HepG2 (cell line): ENCODE measurements around the gene HECA. TPM values are rescaled to one million over a fixed set of nuclear protein-coding genes. Genes with fewer than 3 reads are reported as not detected.

ENCODE experiments used
- ARID5B ChIP-seq: IDR thresholded peaks from 2 replicates; pipeline ENCODE4 v1.4.0; 2020; ENCODE audit warnings: mild to moderate bottlenecking, missing genetic modification reagents
- ATAD3A ChIP-seq: sonication (generic); formaldehyde crosslinking; IDR thresholded peaks from 2 replicates; pipeline ENCODE4 v1.4.0; 2020; ENCODE audit warnings: missing genetic modification reagents
- CENPT ChIP-seq: sonication (generic); formaldehyde crosslinking; IDR thresholded peaks from 2 replicates; pipeline ENCODE4 v1.8.0; 2022; ENCODE audit warnings: low read depth, mild to moderate bottlenecking, moderate library complexity, missing genetic modification reagents
- CHD2 ChIP-seq: IDR thresholded peaks from 2 replicates; pipeline ENCODE4 v1.6.1; 2011; ENCODE audit warnings: low read depth, low read length, improper control_type of control experiment
- ELF4 ChIP-seq: sonication (generic); formaldehyde crosslinking; IDR thresholded peaks from 2 replicates; pipeline ENCODE4 v1.5.0; 2020; ENCODE audit warnings: missing genetic modification reagents, mild to moderate bottlenecking, moderate library complexity, borderline replicate concordance
- FOXO1 ChIP-seq: sonication (generic); formaldehyde crosslinking; IDR thresholded peaks from 2 replicates; pipeline ENCODE4 v1.4.0; 2020; ENCODE audit warnings: missing genetic modification reagents
- FOXP1 ChIP-seq, 2 experiments: fragments of 450-650 bp in 1 of 2; IDR thresholded peaks; 2 replicates each; pipeline ENCODE4 v1.6.1; 2017 to 2018; ENCODE audit warnings: antibody characterized with exemption in 1 of 2
- JUND ChIP-seq: sonication (generic); formaldehyde crosslinking; IDR thresholded peaks from 2 replicates; pipeline ENCODE4 v1.8.0; 2022; ENCODE audit warnings: mild to moderate bottlenecking, missing genetic modification reagents
- KLF15 ChIP-seq: sonication (generic); formaldehyde crosslinking; IDR thresholded peaks from 2 replicates; pipeline ENCODE4 v1.8.1; 2023; ENCODE audit warnings: borderline replicate concordance, mild to moderate bottlenecking, inconsistent platforms, missing genetic modification reagents, mixed read lengths
- MYPOP ChIP-seq: sonication (generic); formaldehyde crosslinking; IDR thresholded peaks from 2 replicates; pipeline ENCODE4 v1.8.1; 2023; ENCODE audit warnings: mild to moderate bottlenecking, moderate library complexity, missing genetic modification reagents
- NR2F2 ChIP-seq: IDR thresholded peaks from 2 replicates; pipeline ENCODE4 v1.6.1; 2012; ENCODE audit warnings: low read depth, inconsistent platforms, borderline replicate concordance
- SAFB2 ChIP-seq: sonication (generic); formaldehyde crosslinking; IDR thresholded peaks from 2 replicates; pipeline ENCODE4 v1.5.1; 2020; ENCODE audit warnings: missing genetic modification reagents, low read depth, mild to moderate bottlenecking, borderline replicate concordance
- TARDBP ChIP-seq: sonication (generic); formaldehyde crosslinking; IDR thresholded peaks from 2 replicates; pipeline ENCODE4 v1.8.0; 2022; ENCODE audit warnings: mild to moderate bottlenecking, missing genetic modification reagents
- TSC22D2 ChIP-seq: sonication (generic); formaldehyde crosslinking; IDR thresholded peaks from 2 replicates; pipeline ENCODE4 v1.5.1; 2020; ENCODE audit warnings: missing genetic modification reagents, mild to moderate bottlenecking, borderline replicate concordance
- XBP1 ChIP-seq: sonication (generic); formaldehyde crosslinking; IDR thresholded peaks from 2 replicates; pipeline ENCODE4 v1.5.0; 2020; ENCODE audit warnings: missing genetic modification reagents
- ZBTB7B ChIP-seq: sonication (generic); formaldehyde crosslinking; IDR thresholded peaks from 2 replicates; pipeline ENCODE4 v1.4.0; 2020; ENCODE audit warnings: missing genetic modification reagents
- ZBTB8A ChIP-seq: sonication (generic); formaldehyde crosslinking; IDR thresholded peaks from 2 replicates; pipeline ENCODE4 v1.4.0; 2020; ENCODE audit warnings: mild to moderate bottlenecking, low read depth, missing genetic modification reagents, borderline replicate concordance
- ZMAT5 ChIP-seq: sonication (generic); formaldehyde crosslinking; IDR thresholded peaks from 2 replicates; pipeline ENCODE4 v1.5.0; 2020; ENCODE audit warnings: mild to moderate bottlenecking, low read depth, missing genetic modification reagents, borderline replicate concordance
- ZNF224 ChIP-seq: sonication (generic); formaldehyde crosslinking; IDR thresholded peaks from 2 replicates; pipeline ENCODE4 v1.5.0; 2020; ENCODE audit warnings: mild to moderate bottlenecking, missing genetic modification reagents
- ZNF337 ChIP-seq: sonication (generic); formaldehyde crosslinking; IDR thresholded peaks from 2 replicates; pipeline ENCODE4 v1.5.1; 2020; ENCODE audit warnings: missing genetic modification reagents, low read depth, mild to moderate bottlenecking, borderline replicate concordance
- ZNF510 ChIP-seq: sonication (generic); formaldehyde crosslinking; IDR thresholded peaks from 2 replicates; pipeline ENCODE4 v1.4.0; 2020; ENCODE audit warnings: low read depth, mild to moderate bottlenecking, missing genetic modification reagents
- ZNF672 ChIP-seq: sonication (generic); formaldehyde crosslinking; IDR thresholded peaks from 2 replicates; pipeline ENCODE4 v1.8.1; 2022; ENCODE audit warnings: missing genetic modification reagents
- ZNF850 ChIP-seq: sonication (generic); formaldehyde crosslinking; conservative IDR thresholded peaks from 2 replicates; pipeline ENCODE4 v1.9.0; 2021; ENCODE audit warnings: mild to moderate bottlenecking, missing genetic modification reagents
- ZNF879 ChIP-seq: sonication (generic); formaldehyde crosslinking; IDR thresholded peaks from 2 replicates; pipeline ENCODE4 v1.8.1; 2023; ENCODE audit warnings: missing genetic modification reagents
- ZSCAN22 ChIP-seq: sonication (generic); formaldehyde crosslinking; IDR thresholded peaks from 2 replicates; pipeline ENCODE4 v1.4.0; 2020; ENCODE audit warnings: mild to moderate bottlenecking, missing genetic modification reagents
- polyA plus RNA-seq, 8 experiments: library from polyadenylated mRNA; depleted of rRNA in 3 of 8; stranded (reverse) in 7 of 8; unstranded in 1 of 8; fragments of >200 nt; fragmentation: Illumina TruSeq in 4 of 8; extraction: Trizol in 4 of 8; gene quantifications; 2 replicates each; pipeline versions ENCODE4 v1.2.1 to v1.2.3, GENCODE V29; 2011 to 2016; ENCODE audit warnings: low read depth in 4 of 8, missing spikeins in 1 of 8, mixed read lengths in 1 of 8; ENCODE audit not compliant: insufficient read depth in 1 of 8
- total RNA-seq, 5 experiments: library from RNA; depleted of rRNA; stranded (reverse); fragments of >200 nt; fragmentation: Illumina TruSeq; extraction: Trizol; gene quantifications; 2 replicates each; pipeline ENCODE4 v1.2.3, GENCODE V29; 2016; ENCODE audit warnings: low read depth in 1 of 5

HECA gene
- total and polyA plus RNA-seq, 2 of the 13 experiments (the other 11 are each of a cell fraction or from before 2014, with no cell fraction given), result 0.18 to 0.49 TPM

- no peak for TF ChIP-seq SAFB2 (CRISPR knock-in tag)
- TF ChIP-seq NR2F2, result no peak
- no peak for TF ChIP-seq ZNF879
- no peak for TF ChIP-seq ZBTB7B
- no peak for TF ChIP-seq XBP1 (CRISPR knock-in tag)
- TF ChIP-seq MYPOP (CRISPR knock-in tag), result 0 out of 2 replicates have a peak, but pooled peaks have one; percentile 19
- no peak for TF ChIP-seq ZNF510 (CRISPR knock-in tag)
- TF ChIP-seq ARID5B, result peak; percentile 44; the same call in 1 of the 2 replicates
- TF ChIP-seq TSC22D2 (CRISPR knock-in tag), result no peak
- TF ChIP-seq ATAD3A (CRISPR knock-in tag), result no peak
- no peak for TF ChIP-seq ZNF672
- no peak for TF ChIP-seq ZNF224 (CRISPR knock-in tag)
- TF ChIP-seq ZBTB8A (CRISPR knock-in tag), result no peak
- no peak for TF ChIP-seq ZSCAN22 (CRISPR knock-in tag)
- TF ChIP-seq KLF15 (CRISPR knock-in tag), result no peak
- TF ChIP-seq FOXP1 (IDR thresholded peaks at IDR 0.05), result no peak
- no peak for TF ChIP-seq FOXP1 (CRISPR knock-in tag; IDR thresholded peaks at IDR 0.05)
- TF ChIP-seq ZNF337 (CRISPR knock-in tag), result no peak
- peak; percentile 25; the same call in 1 of the 2 replicates for TF ChIP-seq FOXO1 (CRISPR knock-in tag)
- no peak for TF ChIP-seq TARDBP (CRISPR knock-in tag)
- peak; percentile 47; the same call in 1 of the 2 replicates for TF ChIP-seq JUND (CRISPR knock-in tag)
- no peak for TF ChIP-seq ELF4 (CRISPR knock-in tag)
- TF ChIP-seq ZNF850, result 0 out of 2 replicates have a peak, but pooled peaks have one; percentile 44
- TF ChIP-seq CHD2, result no peak
- no peak for TF ChIP-seq ZMAT5 (CRISPR knock-in tag)
- TF ChIP-seq CENPT (CRISPR knock-in tag), result no peak
These were observed at the start of gene HECA (continued) for GRCh38 chr6:139134817-139135577.
